Esophagus muscularis mucosa (tissue), 4 donors: ENCODE data around the gene HOTAIR. TPM values are rescaled to one million over a fixed set of nuclear protein-coding genes. Genes with fewer than 3 reads are reported as not detected.

Experiments used
- DNase-seq: peaks from one replicate; pipeline ENCODE4 v3.0.0-alpha.2; 2017; ENCODE audit errors: extremely low spot score
- H3K27ac ChIP-seq, 4 donors: fragments of 200-600 bp; sonication (generic); replicated peaks in 1 of 4; 1 replicate in 3 of 4; 2 replicates in 1 of 4; pipeline ENCODE4 v1.5.1; 2016 to 2019; ENCODE audit warnings: mild to moderate bottlenecking in 1 of 4
- H3K27me3 ChIP-seq, 4 donors: fragments of 200-600 bp; sonication (generic); one replicate each; pipeline versions ENCODE4 v1.5.1 to v1.6.0; 2016 to 2019
- H3K36me3 ChIP-seq, 4 donors: fragments of 200-600 bp; sonication (generic); one replicate each; pipeline ENCODE4 v1.5.1; 2016 to 2019
- H3K4me1 ChIP-seq, 4 donors: fragments of 200-600 bp; sonication (generic); one replicate each; pipeline ENCODE4 v1.5.1; 2016 to 2019
- H3K4me3 ChIP-seq, 4 donors: fragments of 200-600 bp; sonication (generic); 1 replicate in 2 of 4; 2 replicates in 2 of 4; pipeline ENCODE4 v1.5.1; 2016 to 2019; ENCODE audit warnings: mild to moderate bottlenecking in 4 of 4, moderate library complexity in 1 of 4
- H3K9me3 ChIP-seq, 4 donors: fragments of 200-600 bp; sonication (generic); 1 replicate in 3 of 4; 2 replicates in 1 of 4; pipeline ENCODE4 v1.5.1; 2016 to 2019
- CTCF ChIP-seq, 3 experiments: fragments of 200-600 bp in 2 of 3; fragments of 450-650 bp in 1 of 3; sonication (generic) in 2 of 3; IDR thresholded peaks; one replicate each; pipeline ENCODE4 v1.5.1; 2017 to 2019; ENCODE audit warnings: antibody characterized with exemption in 3 of 3, mild to moderate bottlenecking in 2 of 3, moderate library complexity in 1 of 3
- EP300 ChIP-seq: sonication (generic); formaldehyde crosslinking; IDR thresholded peaks from one replicate; pipeline ENCODE4 v1.6.1; 2017; ENCODE audit warnings: antibody characterized with exemption
- POLR2A ChIP-seq: fragments of 450-650 bp; IDR thresholded peaks from one replicate; pipeline ENCODE4 v1.6.1; 2017; ENCODE audit warnings: antibody characterized with exemption, moderate library complexity, mild to moderate bottlenecking, low read depth
- POLR2AphosphoS5 ChIP-seq, 2 donors: sonication (generic); formaldehyde crosslinking; IDR thresholded peaks; one replicate each; pipeline ENCODE4 v1.6.1; 2017; ENCODE audit warnings: antibody characterized with exemption in 2 of 2
- WGBS: methylation state at CpG from one replicate; pipeline ENCODE4 v1.1.5; 2018; 5-methylcytosine and 5-hydroxymethylcytosine counted together
- intact Hi-C: fragments of 100-400 bp; cut with DNase I; formaldehyde crosslinking; loops from one replicate; pipeline ENCODE4 v1.15.1; 2023
- total RNA-seq, 4 donors: library from RNA; depleted of rRNA; stranded (reverse); fragments of >200 nt; gene quantifications; one replicate each; pipeline versions ENCODE4 v1.1.0 to v1.2.1, GENCODE V29; 2016

HOTAIR gene
- total RNA-seq, 4 donors from 2014 or later: not detected

GRCh38 chr12:53998900-53999236 is 24.1 kb upstream of the HOTAIR start:
- Histone ChIP-seq H3K4me3 (no peak overlapping the region), H3K36me3 (no peaks in the 10 kb centered on the region), H3K27ac (no peak overlapping the region), H3K27me3 (peaks cover 12 to 100% (median 99%) of the 10 kb centered on the region in 4 donors), H3K9me3 (no peaks in the 10 kb centered on the region), H3K4me1 (peaks cover 33 to 58% (median 45%) of the 10 kb centered on the region in 4 donors)
- TF ChIP-seq POLR2A: no peak
- no peak for TF ChIP-seq POLR2AphosphoS5 (IDR thresholded peaks at IDR 0.05)
- TF ChIP-seq CTCF (IDR thresholded peaks at IDR 0.05): no peak
- no peak for TF ChIP-seq EP300
- WGBS: 9% methylated on average over 12 of the region's 13 CpGs
- intact Hi-C loops: no loop called here
- DNase-seq: no peak

- intact Hi-C loops: no loop called here
- DNase-seq: no peak
- H3K4me1 ChIP-seq: peaks cover 34 to 61% (median 45%) of the 10 kb centered on the region in 4 donors
Measured at GRCh38 chr12:53998110-53998899, 23.6 kb upstream of the HOTAIR start.

GRCh38 chr12:53997204-53998109 is 22.7 kb upstream of the HOTAIR start:
- TF ChIP-seq CTCF (IDR thresholded peaks at IDR 0.05): no peak
- no peak for TF ChIP-seq POLR2A
- no peak for TF ChIP-seq POLR2AphosphoS5 (IDR thresholded peaks at IDR 0.05)
- TF ChIP-seq EP300: no peak
- 22% methylated on average over 35 of the region's 35 CpGs for WGBS
- H3K4me1 ChIP-seq: peaks cover 34 to 61% (median 45%) of the 10 kb centered on the region in 4 donors
- intact Hi-C loops: no loop called here
- H3K9me3 ChIP-seq: no peaks in the 10 kb centered on the region
- no peak overlapping the region for H3K4me3 ChIP-seq
- no peak overlapping the region for H3K27ac ChIP-seq
- H3K36me3 ChIP-seq: no peaks in the 10 kb centered on the region
- DNase-seq: no peak
- peaks cover 12 to 100% (median 98%) of the 10 kb centered on the region in 4 donors for H3K27me3 ChIP-seq

More at GRCh38 chr12:53998110-53998899, 23.6 kb upstream of the HOTAIR start:
- H3K4me3 ChIP-seq: no peak overlapping the region
- H3K27me3 ChIP-seq: peaks cover 12 to 100% (median 99%) of the 10 kb centered on the region in 4 donors
- 24% methylated on average over 10 of the region's 11 CpGs for WGBS
- no peaks in the 10 kb centered on the region for H3K36me3 ChIP-seq
- no peaks in the 10 kb centered on the region for H3K9me3 ChIP-seq
- no peak overlapping the region for H3K27ac ChIP-seq
- no peak for TF ChIP-seq EP300
- no peak for TF ChIP-seq POLR2AphosphoS5 (IDR thresholded peaks at IDR 0.05)
- no peak for TF ChIP-seq CTCF (IDR thresholded peaks at IDR 0.05)
- no peak for TF ChIP-seq POLR2A

- TF ChIP-seq CTCF (IDR thresholded peaks at IDR 0.05) (no peak), EP300 (no peak), POLR2A (no peak), POLR2AphosphoS5 (IDR thresholded peaks at IDR 0.05) (no peak)
- no peaks in the 10 kb centered on the region for H3K9me3 ChIP-seq
- no peak overlapping the region for H3K27ac ChIP-seq
- DNase-seq: no peak
- H3K4me3 ChIP-seq: peak overlapping the region; percentile 46 to 61 (median 52)
- no peaks in the 10 kb centered on the region for H3K36me3 ChIP-seq
- peaks cover 14 to 100% (median 98%) of the 10 kb centered on the region in 4 donors for H3K27me3 ChIP-seq
- WGBS: 54% methylated on average over 21 of the region's 29 CpGs
- intact Hi-C loops: no loop called here
- peaks cover 34 to 61% (median 45%) of the 10 kb centered on the region in 4 donors for H3K4me1 ChIP-seq
Measured at GRCh38 chr12:53996240-53997203, 21.8 kb upstream of the HOTAIR start.
